ENCODE results near the gene OTOGL.

DNA sequence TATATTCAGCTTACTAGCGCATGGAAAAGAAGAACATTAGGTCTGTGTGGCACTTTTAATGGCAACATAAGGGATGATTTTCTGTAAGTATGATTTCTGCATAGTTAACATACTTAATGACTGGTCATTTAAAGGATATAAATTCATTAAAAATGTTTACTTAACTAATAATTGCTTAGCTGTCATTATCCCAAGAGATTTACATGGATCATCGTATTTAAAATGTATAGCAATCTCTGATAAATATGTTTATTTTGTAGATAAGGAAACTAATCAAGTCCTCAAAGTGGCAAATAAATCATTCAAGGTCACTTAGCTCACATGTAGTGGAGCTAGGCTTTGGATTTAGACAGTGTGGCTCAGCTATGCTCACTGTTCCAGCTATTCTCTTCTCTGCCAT is 158.6 kb downstream of the OTOGL start:
- TF ChIP-seq, protein P1, sequence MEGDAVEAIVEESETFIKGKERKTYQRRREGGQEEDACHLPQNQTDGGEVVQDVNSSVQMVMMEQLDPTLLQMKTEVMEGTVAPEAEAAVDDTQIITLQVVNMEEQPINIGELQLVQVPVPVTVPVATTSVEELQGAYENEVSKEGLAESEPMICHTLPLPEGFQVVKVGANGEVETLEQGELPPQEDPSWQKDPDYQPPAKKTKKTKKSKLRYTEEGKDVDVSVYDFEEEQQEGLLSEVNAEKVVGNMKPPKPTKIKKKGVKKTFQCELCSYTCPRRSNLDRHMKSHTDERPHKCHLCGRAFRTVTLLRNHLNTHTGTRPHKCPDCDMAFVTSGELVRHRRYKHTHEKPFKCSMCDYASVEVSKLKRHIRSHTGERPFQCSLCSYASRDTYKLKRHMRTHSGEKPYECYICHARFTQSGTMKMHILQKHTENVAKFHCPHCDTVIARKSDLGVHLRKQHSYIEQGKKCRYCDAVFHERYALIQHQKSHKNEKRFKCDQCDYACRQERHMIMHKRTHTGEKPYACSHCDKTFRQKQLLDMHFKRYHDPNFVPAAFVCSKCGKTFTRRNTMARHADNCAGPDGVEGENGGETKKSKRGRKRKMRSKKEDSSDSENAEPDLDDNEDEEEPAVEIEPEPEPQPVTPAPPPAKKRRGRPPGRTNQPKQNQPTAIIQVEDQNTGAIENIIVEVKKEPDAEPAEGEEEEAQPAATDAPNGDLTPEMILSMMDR (IDR thresholded peaks at IDR 0.05; ENCODE audit: low read length), result no peak
- TF ChIP-seq EZH2 (optimal IDR thresholded peaks at IDR 0.05; ENCODE audit: low read depth, low read length), result no peak

Measured in MM.1S (cell line).